ENCODE results near the gene FBXW4.
"Not testable (repeated sequence)": the region's sequence is repeated elsewhere in the genome, so short reads cannot be mapped to it uniquely, and the experiment has no call there.

Gene FBXW4

GRCh38 chr10:101618871-101619270 is 76.1 kb downstream of the FBXW4 start:
- no peak for DNase-seq (ENCODE audit: low read depth in 2 of 2, low spot score in 1 of 2)

DNA sequence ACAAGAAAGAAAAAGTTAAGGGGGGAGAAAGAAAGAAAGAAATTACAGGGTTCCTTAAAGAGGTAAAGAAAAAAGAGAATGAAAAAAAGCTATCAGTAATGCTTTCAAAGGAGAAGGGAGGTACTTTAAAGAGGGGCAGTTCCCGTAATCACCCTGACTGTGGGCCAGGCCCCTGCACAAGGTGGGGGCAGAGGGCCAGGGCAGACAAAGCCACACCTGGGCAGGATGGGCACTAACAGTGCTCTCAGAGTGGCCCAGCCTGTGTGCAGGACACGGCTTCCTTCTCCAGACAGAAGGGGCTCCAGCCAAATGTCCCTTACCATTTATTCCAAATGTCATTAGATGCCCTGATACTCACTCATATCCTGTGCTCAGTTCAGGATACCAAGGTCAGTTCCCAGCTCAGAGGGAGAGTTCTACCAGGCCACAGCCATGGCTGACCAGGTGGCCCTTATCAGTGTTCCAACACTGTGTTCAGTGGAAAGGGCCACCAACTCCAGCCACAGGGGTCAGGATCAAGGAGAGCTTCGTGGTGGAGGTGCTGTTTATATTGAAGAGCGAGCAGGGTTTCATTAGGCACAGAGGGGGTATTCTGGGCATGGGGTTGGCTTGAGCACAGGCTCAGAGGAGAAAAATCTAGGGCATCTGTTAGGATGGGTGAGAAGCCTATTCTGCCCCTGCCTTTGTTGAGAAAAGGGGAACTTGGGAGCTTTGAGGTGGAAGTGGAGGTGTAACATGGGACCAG is 77.0 kb downstream of the FBXW4 start:
- no peak for DNase-seq (ENCODE audit: low read depth in 2 of 2, low spot score in 1 of 2)

DNA sequence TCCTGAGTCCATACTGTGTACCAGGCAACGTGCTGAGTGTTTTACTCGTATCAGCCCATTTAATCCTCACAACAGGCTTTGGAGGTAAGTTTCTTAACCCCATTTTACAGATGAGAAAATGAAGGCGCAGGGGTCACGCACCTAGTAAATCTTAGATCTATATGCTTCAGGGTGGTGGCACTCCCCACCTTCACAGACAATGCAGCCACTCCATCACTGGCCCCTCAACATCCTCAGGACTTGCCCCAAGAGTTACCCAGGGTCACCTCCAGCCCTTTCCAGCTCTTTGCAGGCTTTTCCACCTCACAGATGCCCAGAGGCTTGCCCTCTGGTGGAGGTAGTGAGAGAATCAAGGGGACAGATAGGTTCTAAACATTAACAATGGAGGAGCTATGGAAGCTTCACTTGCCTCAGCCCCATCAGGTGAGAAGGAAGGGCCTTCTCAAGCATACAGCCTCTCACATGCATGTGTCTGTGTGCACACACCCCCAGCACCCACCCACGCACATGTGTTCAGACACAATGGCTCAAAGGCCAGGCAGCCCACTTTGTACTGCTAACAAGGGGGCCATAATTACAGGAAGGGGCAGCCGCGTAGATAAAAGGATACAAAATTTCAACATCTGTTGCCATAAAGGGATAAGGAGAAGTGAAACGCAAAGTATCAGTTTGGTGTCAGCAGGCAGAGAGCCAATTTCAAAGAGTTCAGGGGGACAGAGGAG is 77.7 kb downstream of the FBXW4 start:
- DNase-seq (ENCODE audit: low read depth in 2 of 2, low spot score in 1 of 2) = no peak

GRCh38 chr10:101616415-101617101 is 78.4 kb downstream of the FBXW4 start:
- no peak for DNase-seq (ENCODE audit: low read depth in 2 of 2, low spot score in 1 of 2)

DNA sequence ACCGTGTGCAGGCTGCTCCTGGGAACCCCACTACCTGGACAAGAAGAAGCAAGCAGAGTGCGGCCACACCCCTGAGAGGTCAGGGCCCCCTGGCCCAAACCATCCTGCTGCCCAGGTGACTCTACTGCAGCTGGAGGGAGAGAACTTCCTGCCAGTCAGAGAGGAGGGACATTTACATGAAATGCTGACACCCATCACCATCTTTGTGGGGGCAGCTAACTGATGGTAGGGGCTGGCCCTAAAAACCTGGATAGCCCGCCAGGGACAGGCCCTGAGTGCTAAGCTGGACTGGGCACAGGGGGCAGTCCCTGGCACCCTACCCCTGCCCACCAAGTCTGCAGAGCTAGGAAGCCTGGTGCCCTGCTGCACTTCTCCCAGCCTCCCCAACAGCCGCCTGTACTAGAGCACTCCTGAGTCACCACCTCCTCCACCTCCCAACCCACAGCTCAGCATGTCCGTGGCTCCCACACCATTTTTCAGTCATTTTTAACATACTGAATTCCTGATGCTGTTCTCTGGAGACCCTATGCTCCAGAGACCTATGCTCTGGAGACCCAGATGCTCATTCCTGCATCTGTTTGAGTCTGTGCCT is 79.3 kb downstream of the FBXW4 start:
- DNase-seq (ENCODE audit: low read depth in 2 of 2, low spot score in 1 of 2) = no peak

GRCh38 chr10:101614663-101615524 is 80.1 kb downstream of the FBXW4 start:
- no peak for DNase-seq (ENCODE audit: low read depth in 2 of 2, low spot score in 1 of 2)

DNA sequence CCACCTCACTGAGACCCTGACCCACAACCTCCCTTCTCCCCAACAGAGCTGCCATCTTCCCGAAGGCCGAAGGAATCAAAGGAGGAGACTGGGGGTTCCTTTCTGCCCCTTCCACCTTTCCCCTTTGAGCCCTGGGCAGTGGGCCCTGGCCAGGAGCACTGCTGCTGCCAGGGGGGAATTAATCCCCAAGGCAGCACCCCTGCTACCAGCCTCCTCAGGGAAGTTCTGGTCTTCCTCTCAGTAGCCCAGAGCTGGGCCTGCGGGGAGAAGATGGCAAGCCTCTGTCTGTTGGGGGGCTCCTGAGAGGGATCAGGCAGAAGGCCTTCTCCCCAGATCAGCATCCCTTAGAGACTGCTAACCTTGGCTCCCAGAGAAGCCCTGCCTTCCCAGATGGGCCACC is 81.3 kb downstream of the FBXW4 start:
- no peak for DNase-seq (ENCODE audit: low read depth in 2 of 2, low spot score in 1 of 2)

GRCh38 chr10:101612872-101613271 is 82.1 kb downstream of the FBXW4 start:
- no peak for DNase-seq (ENCODE audit: low read depth in 2 of 2, low spot score in 1 of 2)

GRCh38 chr10:101612086-101612485 is 82.9 kb downstream of the FBXW4 start:
- DNase-seq (ENCODE audit: low read depth in 2 of 2, low spot score in 1 of 2) = no peak

DNA sequence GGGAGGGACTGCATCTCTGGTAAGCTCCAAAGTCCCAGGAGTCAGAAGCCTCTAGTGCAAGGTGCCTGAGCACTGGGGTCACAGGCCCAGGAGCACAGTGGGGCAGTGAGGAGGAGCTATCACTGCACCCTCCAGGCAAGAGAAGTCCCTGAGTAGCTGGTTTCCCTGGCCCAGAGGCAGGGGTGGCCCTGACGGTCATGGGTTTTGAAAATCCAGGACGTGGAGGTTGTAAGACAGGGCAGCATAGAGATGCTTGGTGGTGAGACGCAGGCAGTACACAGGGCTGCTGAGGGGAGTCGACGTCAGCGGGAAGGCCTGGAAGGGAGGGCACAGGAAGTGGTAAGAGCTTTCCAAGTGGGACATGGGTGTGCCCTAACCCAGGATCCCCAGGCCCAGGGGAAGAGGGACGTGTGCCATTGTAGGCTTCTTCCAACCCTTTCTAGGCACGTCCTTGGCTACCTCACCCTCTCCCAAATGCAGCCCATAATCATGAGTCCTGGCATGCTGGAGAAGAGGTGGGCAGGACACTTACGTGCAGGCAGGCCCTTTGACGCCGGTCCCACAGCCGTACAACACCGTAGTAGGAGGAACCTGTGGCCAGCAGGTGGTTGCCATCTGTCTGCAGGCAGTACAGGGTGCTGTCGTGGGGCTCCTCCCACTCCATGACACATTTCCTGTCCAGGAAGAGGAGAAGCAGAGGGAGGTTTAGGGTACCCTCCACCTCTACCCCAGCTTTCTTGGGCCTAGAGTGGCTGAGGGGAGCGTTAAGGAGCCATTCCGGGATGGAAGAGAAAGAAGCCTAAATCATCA is 83.7 kb downstream of the FBXW4 start:
- DNase-seq (ENCODE audit: low read depth in 2 of 2, low spot score in 1 of 2) = no peak

GRCh38 chr10:101609481-101609880 is 85.5 kb downstream of the FBXW4 start:
- no peak for DNase-seq (ENCODE audit: low read depth in 2 of 2, low spot score in 1 of 2)

DNA sequence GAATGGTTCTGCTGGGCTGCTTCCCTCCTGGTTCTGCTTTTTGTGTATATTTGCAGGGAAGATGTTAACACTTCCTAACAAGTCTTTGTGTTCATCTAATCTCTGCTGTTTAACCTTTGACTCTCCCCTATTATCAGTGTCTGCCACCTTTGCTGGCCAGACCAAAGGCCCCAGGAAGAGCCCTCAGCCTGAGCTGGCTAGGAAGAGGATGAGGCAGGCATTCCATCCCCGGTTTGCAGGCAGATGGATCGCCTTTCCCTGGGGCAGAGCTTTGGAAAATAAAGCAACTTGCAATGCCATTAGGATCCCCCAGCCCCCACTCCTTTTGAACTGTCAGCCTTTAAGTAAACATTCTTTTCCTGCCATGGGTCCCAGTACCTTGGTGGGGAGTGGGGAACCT is 87.8 kb downstream of the FBXW4 start:
- DNase-seq (ENCODE audit: low read depth in 2 of 2, low spot score in 1 of 2) = no peak

GRCh38 chr10:101602761-101603398 is 92.1 kb downstream of the FBXW4 start:
- DNase-seq (ENCODE audit: low read depth in 2 of 2, low spot score in 1 of 2) = peak in 1 of 2 donors; percentile 18

GRCh38 chr10:101601541-101601940 is 93.4 kb downstream of the FBXW4 start:
- DNase-seq (ENCODE audit: low read depth in 2 of 2, low spot score in 1 of 2) = no peak

DNA sequence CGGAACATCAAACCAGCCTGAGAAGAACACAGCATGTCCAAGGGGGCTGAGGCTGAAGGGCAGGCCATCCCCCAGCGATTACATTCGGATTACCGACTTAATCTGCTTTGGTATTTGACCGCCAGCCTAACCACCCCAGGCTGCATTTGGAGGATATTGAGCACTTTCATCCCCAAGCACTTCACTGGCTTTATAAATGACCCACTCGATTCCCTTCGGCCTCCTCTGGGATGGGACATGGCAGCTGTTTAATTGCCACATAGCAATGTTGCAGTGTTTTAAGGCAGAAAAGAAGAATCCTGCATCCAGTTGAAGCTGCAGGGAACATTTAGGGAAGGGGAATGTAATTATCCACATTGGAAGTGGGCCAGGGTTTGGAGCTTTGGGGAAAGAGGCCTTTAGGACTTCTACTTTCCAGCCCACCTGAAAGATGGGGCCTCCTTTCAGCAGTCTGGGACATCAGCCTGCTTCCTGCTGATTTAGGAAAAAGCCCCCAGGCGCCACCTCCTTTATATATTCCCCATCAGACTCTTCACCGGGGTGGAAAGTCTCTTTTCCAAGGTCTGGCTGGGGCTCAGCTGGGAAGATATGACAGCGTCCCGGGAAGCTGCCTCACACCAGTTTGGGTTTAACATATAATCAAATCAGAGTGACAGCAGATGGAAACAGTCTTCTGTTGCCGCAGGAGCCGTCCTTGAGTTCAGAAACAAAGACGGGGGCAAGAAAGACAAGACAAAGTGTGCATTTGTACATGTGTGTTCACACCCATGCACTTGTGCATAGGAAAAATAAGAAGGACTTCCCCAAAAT is 97.7 kb downstream of the FBXW4 start:
- DNase-seq (ENCODE audit: low read depth in 2 of 2, low spot score in 1 of 2) = no peak

DNA sequence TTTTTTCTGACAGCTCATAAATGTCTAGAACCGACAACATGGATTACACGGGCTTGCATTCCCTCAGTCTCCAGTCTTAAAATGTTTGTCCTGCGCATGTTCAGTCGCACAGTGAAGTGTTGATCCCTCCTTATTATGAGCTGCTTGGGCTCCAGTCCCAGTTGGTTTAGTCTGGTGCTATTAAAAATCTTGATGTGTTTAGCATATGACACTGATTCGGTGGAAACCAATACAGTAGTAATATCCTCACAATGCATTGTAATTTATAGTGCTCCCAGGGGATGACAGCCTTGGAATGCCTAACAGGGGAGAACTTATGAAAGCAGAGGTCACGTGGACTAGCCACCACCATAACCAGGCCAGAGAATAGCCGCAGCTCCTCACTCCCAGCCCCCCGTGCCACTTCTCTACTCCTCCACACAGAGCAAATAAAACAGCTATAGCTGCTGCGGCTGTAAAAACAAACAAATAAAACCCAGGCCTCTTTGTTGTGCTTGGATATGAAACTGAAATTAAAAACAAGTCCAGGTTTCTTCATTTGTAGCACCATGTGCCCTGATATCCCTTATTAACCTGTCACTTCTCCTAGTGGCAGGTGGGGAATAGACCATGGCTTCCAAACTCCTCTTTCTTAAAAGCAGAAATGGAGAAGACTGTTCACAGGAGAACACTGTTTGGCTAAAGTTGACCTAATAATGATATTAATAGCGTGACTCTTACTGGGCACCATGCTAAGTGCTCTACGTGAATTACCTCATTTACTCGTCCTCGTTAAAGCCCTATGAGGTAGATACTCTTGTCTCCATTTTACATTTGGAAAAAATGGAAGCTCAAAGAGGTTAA is 99.2 kb downstream of the FBXW4 start:
- DNase-seq (ENCODE audit: low read depth in 2 of 2, low spot score in 1 of 2) = no peak

- not testable (repeated sequence) for DNase-seq (ENCODE audit: low read depth in 2 of 2, low spot score in 1 of 2)
Observed at GRCh38 chr10:101593331-101593730, 101.6 kb downstream of the FBXW4 start.

- no peak for DNase-seq (ENCODE audit: low read depth in 2 of 2, low spot score in 1 of 2)
Observed at GRCh38 chr10:101588879-101589278, 106.1 kb downstream of the FBXW4 start.

Measured in stimulated activated CD8-positive, alpha-beta memory T cell treated with anti-CD3 and anti-CD28 coated beads, Interleukin-4, amount 100 ng/mL, for 1 hour (primary cell).